Adrenal gland (tissue), 5 donors: ENCODE results near the gene GBA3.

Source experiments
- POLR2A ChIP-seq, 2 donors: fragments of 450-650 bp; IDR thresholded peaks; one replicate each; pipeline ENCODE4 v1.6.1; 2017; ENCODE audit warnings: antibody characterized with exemption in 2 of 2, mild to moderate bottlenecking in 2 of 2, moderate library complexity in 1 of 2
- TF ChIP-seq, protein P1 (sequence below), 6 experiments: fragments of 450-650 bp in 4 of 6; fragments of 200-600 bp in 2 of 6; sonication (generic) in 1 of 6; IDR thresholded peaks; 1 replicate in 5 of 6; 2 replicates in 1 of 6; pipeline versions ENCODE4 v1.5.1 to v1.8.0; 2016 to 2021; ENCODE audit warnings: antibody characterized with exemption in 6 of 6, mild to moderate bottlenecking in 2 of 6, moderate library complexity in 1 of 6
- donor health status: DM: no; HTN: no; CAD: no.

DNA sequence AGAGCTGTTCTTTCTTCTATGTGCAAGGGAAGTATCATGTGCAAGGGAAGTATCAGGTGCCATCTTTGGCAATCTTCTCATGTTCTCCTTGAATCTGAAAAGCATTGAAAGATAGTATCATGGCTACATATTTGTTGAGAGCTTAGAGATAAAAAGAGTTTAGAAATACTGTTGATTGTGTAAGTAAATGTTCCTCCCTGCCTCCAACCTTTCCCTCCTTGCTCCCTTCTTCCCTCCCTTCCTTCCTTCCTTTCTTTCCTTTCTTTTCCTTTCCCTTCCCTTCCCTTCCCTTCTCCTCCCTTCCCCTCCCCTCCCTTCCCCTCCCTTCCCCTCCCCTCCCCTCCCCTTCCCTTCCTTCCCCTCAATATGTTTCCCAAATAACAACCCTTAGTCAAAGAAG lies 108.7 kb downstream of the GBA3 start:
- TF ChIP-seq, protein P1, sequence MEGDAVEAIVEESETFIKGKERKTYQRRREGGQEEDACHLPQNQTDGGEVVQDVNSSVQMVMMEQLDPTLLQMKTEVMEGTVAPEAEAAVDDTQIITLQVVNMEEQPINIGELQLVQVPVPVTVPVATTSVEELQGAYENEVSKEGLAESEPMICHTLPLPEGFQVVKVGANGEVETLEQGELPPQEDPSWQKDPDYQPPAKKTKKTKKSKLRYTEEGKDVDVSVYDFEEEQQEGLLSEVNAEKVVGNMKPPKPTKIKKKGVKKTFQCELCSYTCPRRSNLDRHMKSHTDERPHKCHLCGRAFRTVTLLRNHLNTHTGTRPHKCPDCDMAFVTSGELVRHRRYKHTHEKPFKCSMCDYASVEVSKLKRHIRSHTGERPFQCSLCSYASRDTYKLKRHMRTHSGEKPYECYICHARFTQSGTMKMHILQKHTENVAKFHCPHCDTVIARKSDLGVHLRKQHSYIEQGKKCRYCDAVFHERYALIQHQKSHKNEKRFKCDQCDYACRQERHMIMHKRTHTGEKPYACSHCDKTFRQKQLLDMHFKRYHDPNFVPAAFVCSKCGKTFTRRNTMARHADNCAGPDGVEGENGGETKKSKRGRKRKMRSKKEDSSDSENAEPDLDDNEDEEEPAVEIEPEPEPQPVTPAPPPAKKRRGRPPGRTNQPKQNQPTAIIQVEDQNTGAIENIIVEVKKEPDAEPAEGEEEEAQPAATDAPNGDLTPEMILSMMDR (IDR thresholded peaks at IDR 0.05): no peak
- no peak for TF ChIP-seq POLR2A (IDR thresholded peaks at IDR 0.05)
